ENCODE measurements around the gene ITGB1BP1.

GRCh38 chr2:9420495-9420894, 2.8 kb downstream of the ITGB1BP1 start:
- TF ChIP-seq CTCF (IDR thresholded peaks at IDR 0.05; ENCODE audit: low read length): no peak
- no peak for TF ChIP-seq EZH2 (optimal IDR thresholded peaks at IDR 0.05; ENCODE audit: low read depth, low read length)
- TF ChIP-seq EZH2phosphoT487 (IDR thresholded peaks at IDR 0.05; ENCODE audit: low read length): no peak

Measured in MM.1S (cell line).